Measurements from ENCODE around the gene USP15. TPM values are rescaled to one million over a fixed set of nuclear protein-coding genes. Genes with fewer than 3 reads are reported as not detected.

USP15 gene
- total and polyA plus RNA-seq, 2 of the 8 experiments (the other 6 are each of a cell fraction or from before 2014, with no cell fraction given): 12.7 to 38.6 TPM

DNA sequence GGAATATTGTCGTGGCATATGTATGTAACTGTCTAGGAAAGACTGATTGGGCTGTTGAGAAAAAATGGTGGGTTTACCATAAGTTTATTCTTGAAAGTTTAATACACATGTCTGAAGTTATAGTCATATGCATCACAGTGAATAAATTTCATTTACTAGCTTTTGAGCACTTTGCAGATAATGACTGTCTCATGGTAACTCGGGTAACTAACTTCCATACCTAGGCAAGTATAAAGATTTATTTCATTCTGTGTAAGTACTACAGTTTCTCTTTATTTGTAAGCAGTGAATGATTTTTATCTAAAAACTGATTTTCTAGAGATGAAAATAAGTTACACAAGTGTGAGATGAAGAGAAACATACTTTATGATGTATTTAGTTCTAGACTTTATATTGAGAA lies 3.0 kb downstream of the USP15 start:
- H3K4me1 ChIP-seq (replicated peaks in 1 of 4; ENCODE audit: control insufficient read depth in 3 of 4, insufficient read depth in 4 of 4, low read length in 3 of 4): no peaks in the 10 kb centered on the region
- POLR2A ChIA-PET (ENCODE audit: partially characterized antibody): no interaction called here
- no peak overlapping the region for H2AFZ ChIP-seq (ENCODE audit: low read length)
- no peak overlapping the region for H4K5ac ChIP-seq (ENCODE audit: insufficient read length, low read depth, low read length)
- no peak overlapping the region for H3K18ac ChIP-seq (ENCODE audit: extremely low read depth, low read length)
- no peak overlapping the region for H3K27ac ChIP-seq (ENCODE audit: low read depth, low read length)
- H4K20me1 ChIP-seq (replicated peaks in 1 of 2; ENCODE audit: control insufficient read depth in 1 of 2, insufficient read depth in 2 of 2, low read length in 2 of 2): no peaks in the 10 kb centered on the region
- TF ChIP-seq RFX5 (IDR thresholded peaks at IDR 0.05; ENCODE audit: borderline replicate concordance, low read depth, low read length) (no peak), EZH2 (IDR thresholded peaks at IDR 0.05; ENCODE audit: low read depth, low read length, severe bottlenecking) (no peak)
- H3K23ac ChIP-seq (ENCODE audit: insufficient read length): no peak overlapping the region
- H3K4me3 ChIP-seq (ENCODE audit: extremely low read depth in 1 of 4, insufficient read depth in 2 of 4, low read depth in 3 of 4, low read length in 4 of 4): no peak overlapping the region
- H3K4ac ChIP-seq (replicated peaks; ENCODE audit: insufficient read length, low read depth, low read length): no peak overlapping the region
- H3K79me1 ChIP-seq (ENCODE audit: low read depth, low read length): no peaks in the 10 kb centered on the region
- no peak overlapping the region for H3K14ac ChIP-seq (ENCODE audit: insufficient read length)
- peaks cover 3% of the 10 kb centered on the region; the same call in 1 of the 2 replicates for H3K23me2 ChIP-seq (ENCODE audit: low read depth, low read length)
- H2BK15ac ChIP-seq (ENCODE audit: low read length): no peak overlapping the region
- peaks cover 3 to 75% of the 10 kb centered on the region in 2 experiments for H3K79me2 ChIP-seq (ENCODE audit: control insufficient read depth in 1 of 2, insufficient read depth in 2 of 2, low read length in 2 of 2)
- H3K36me3 ChIP-seq (ENCODE audit: control insufficient read depth in 2 of 4, insufficient read depth in 4 of 4, low read length in 3 of 4): no peaks in the 10 kb centered on the region
- H2BK120ac ChIP-seq (replicated peaks; ENCODE audit: low read depth, low read length): no peak overlapping the region
- H2BK20ac ChIP-seq (ENCODE audit: low read length): no peak overlapping the region
- no peak overlapping the region for H3K9ac ChIP-seq (replicated peaks in 1 of 4; ENCODE audit: extremely low read depth in 1 of 4, low read depth in 3 of 4, low read length in 3 of 4)
- no peak overlapping the region for H2AK5ac ChIP-seq (ENCODE audit: low read depth, low read length)
- no peaks in the 10 kb centered on the region for H3K9me3 ChIP-seq (ENCODE audit: insufficient read depth in 2 of 2, low read depth in 1 of 2, low read length in 1 of 2)
- no peak overlapping the region for H4K8ac ChIP-seq (ENCODE audit: extremely low read depth, insufficient read depth, low read length)
- H2BK12ac ChIP-seq (ENCODE audit: low read depth, low read length): no peak overlapping the region
- H4K91ac ChIP-seq (replicated peaks; ENCODE audit: insufficient read length, low read length): no peak overlapping the region
- DNase-seq (ENCODE audit: low read depth in 1 of 2, low spot score in 2 of 2) (no peak), FAIRE-seq (no peak)
- WGBS, 2 experiments (ENCODE audit: extremely low coverage in 1 of 2, insufficient coverage in 1 of 2, insufficient read length in 1 of 2, insufficient replicate concordance in 2 of 2, low coverage in 1 of 2, low lambda C conversion rate in 2 of 2, missing lambda C conversion rate in 1 of 2): 87% methylated on average over 2 of the region's 2 CpGs; no CpG with 5 or more reads in 1 of the 2 experiments
- CTCF ChIA-PET (ENCODE audit: partially characterized antibody): no interaction called here
- no peak overlapping the region for H3K56ac ChIP-seq (replicated peaks; ENCODE audit: insufficient read length, low read depth, low read length)
- no peak overlapping the region for H2BK5ac ChIP-seq (ENCODE audit: low read depth, low read length)
- no peaks in the 10 kb centered on the region for H3K27me3 ChIP-seq (replicated peaks in 1 of 4; ENCODE audit: control insufficient read depth in 3 of 4, extremely low read depth in 1 of 4, insufficient read depth in 3 of 4, low read length in 3 of 4)
- no peak overlapping the region for H3K4me2 ChIP-seq (ENCODE audit: insufficient read depth in 1 of 2, low read depth in 2 of 2, low read length in 2 of 2)

Measured in H1 (cell line).